ENCODE data around the gene IL17C. TPM values are rescaled to one million over a fixed set of nuclear protein-coding genes. Genes with fewer than 3 reads are reported as not detected.

The IL17C gene
- total and polyA plus RNA-seq, 9 of the 15 experiments (the other 6 are each of a cell fraction or from before 2014, with no cell fraction given) = not detected

DNA sequence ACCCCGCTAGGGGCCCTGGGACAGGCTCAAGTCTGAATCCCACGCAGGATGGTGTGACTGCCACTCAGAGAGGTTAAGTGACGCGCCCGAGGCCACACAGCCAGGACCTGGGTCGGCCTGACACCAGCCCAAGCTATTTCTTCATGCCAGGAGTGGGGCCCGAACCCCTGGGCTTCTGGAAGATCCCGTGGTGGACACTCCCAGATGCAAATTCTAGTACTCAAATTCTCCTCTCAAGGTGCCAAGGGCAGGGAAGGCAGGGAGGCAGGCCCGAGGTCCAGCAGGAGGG, 5.2 kb downstream of the IL17C start:
- in situ Hi-C loops (cut with MboI) = no loop called here
- intact Hi-C loops (cut with micrococcal nuclease) = no loop called here
- Histone ChIP-seq H3K9ac (ENCODE audit: insufficient read depth in 1 of 2, low read depth in 2 of 2, low read length in 2 of 2) (0 out of 4 replicates have a peak overlapping the region, but pooled peaks of 1 of the 2 experiments have one; percentile 3), H3K9me1 (ENCODE audit: control insufficient read depth, insufficient read depth, low read length) (no peaks in the 10 kb centered on the region), H3K27ac (ENCODE audit: extremely low read depth, low read depth, low read length) (no peak overlapping the region), H2AFZ (ENCODE audit: low read depth, low read length) (no peak overlapping the region), H3K36me3 (ENCODE audit: control insufficient read depth, insufficient read depth, low read length) (peaks cover 29% of the 10 kb centered on the region; the same call in 1 of the 3 replicates), H3K4me3 (no peak overlapping the region), H3K4me2 (ENCODE audit: insufficient read depth, low read length) (no peak overlapping the region), H4K20me1 (replicated peaks; ENCODE audit: control insufficient read depth, insufficient read depth, low read length) (peaks cover 5% of the 10 kb centered on the region; the same call in 1 of the 2 replicates), H3K79me2 (ENCODE audit: control insufficient read depth, insufficient read depth, low read length) (peaks cover 5% of the 10 kb centered on the region; the same call in 1 of the 3 replicates), H3K27me3 (ENCODE audit: control insufficient read depth in 2 of 2, insufficient read depth in 2 of 2, low read length in 2 of 2) (peaks cover 13 to 15% of the 10 kb centered on the region in 2 experiments; a peak in 3 of 5 replicates), H3K4me1 (replicated peaks in 1 of 2; ENCODE audit: control insufficient read depth in 2 of 2, insufficient read depth in 2 of 2, low read length in 2 of 2) (peaks cover 0 to 83% of the 10 kb centered on the region in 2 experiments; a peak in 3 of 5 replicates), H3K9me3 (replicated peaks; ENCODE audit: control insufficient read depth, insufficient read depth, low read depth, low read length) (no peaks in the 10 kb centered on the region)
- no peak for DNase-seq (ENCODE audit: extremely low read depth in 1 of 4, low spot score in 3 of 4)
- CTCF ChIA-PET (ENCODE audit: low intra/inter-chr PET ratio) = no interaction called here
- POLR2A ChIA-PET = no interaction called here
- ATAC-seq = no peak
- no TSS peak for BruUV-seq (replicated peaks)
- FAIRE-seq = no peak
- 89% methylated on average over 8 of the region's 9 CpGs for WGBS (ENCODE audit: insufficient coverage, low coverage, missing lambda C conversion rate)
- TF ChIP-seq NBN (IDR thresholded peaks at IDR 0.05; ENCODE audit: low read depth) (no peak), ZFP36 (IDR thresholded peaks at IDR 0.05; ENCODE audit: low read depth, low read length, partially characterized antibody) (peak; percentile 38), ZNF764 (CRISPR knock-in tag; IDR thresholded peaks at IDR 0.05; ENCODE audit: low read depth) (no peak), ZBTB7A (IDR thresholded peaks at IDR 0.05; ENCODE audit: borderline replicate concordance, control insufficient read depth, low read depth, low read length) (0 out of 2 replicates have a peak, but pooled peaks have one; percentile 3)

DNA sequence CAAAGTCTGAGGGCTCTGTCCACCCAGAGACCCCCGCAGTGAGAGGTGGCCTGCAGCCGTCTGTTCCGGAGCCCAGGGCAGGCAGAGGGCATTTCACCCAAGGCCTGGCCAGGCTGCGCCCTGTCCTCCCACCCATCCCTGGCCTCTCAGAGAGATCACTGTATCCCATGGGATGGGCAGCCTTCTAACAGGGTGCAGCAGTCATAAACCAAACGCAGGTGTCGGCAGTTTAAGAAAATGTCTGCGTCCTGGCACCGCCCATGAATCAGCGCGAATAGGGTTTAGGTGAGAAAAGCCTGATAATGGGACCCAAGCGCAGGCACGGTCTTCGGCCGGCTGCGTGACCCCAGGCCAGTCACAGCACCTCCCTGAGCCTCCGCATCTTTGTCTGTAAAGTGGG, 7.1 kb downstream of the IL17C start:
- FAIRE-seq (no peak), DNase-seq (ENCODE audit: extremely low read depth in 1 of 4, low spot score in 3 of 4) (no peak), ATAC-seq (no peak)
- Histone ChIP-seq H3K4me1 (replicated peaks in 1 of 2; ENCODE audit: control insufficient read depth in 2 of 2, insufficient read depth in 2 of 2, low read length in 2 of 2) (peaks cover 0 to 80% of the 10 kb centered on the region in 2 experiments; a peak in 3 of 5 replicates), H3K79me2 (ENCODE audit: control insufficient read depth, insufficient read depth, low read length) (peaks cover 20% of the 10 kb centered on the region), H4K20me1 (replicated peaks; ENCODE audit: control insufficient read depth, insufficient read depth, low read length) (peaks cover 5% of the 10 kb centered on the region; the same call in 1 of the 2 replicates), H3K27me3 (ENCODE audit: control insufficient read depth in 2 of 2, insufficient read depth in 2 of 2, low read length in 2 of 2) (peaks cover 0 to under 1% of the 10 kb centered on the region in 2 experiments; a peak in 2 of 5 replicates), H3K9me3 (replicated peaks; ENCODE audit: control insufficient read depth, insufficient read depth, low read depth, low read length) (no peaks in the 10 kb centered on the region), H3K4me2 (ENCODE audit: insufficient read depth, low read length) (no peak overlapping the region), H3K9me1 (ENCODE audit: control insufficient read depth, insufficient read depth, low read length) (no peaks in the 10 kb centered on the region), H3K27ac (ENCODE audit: extremely low read depth, low read depth, low read length) (no peak overlapping the region), H2AFZ (ENCODE audit: low read depth, low read length) (no peak overlapping the region), H3K4me3 (no peak overlapping the region), H3K36me3 (ENCODE audit: control insufficient read depth, insufficient read depth, low read length) (peaks cover 38% of the 10 kb centered on the region; the same call in 2 of the 3 replicates), H3K9ac (ENCODE audit: insufficient read depth in 1 of 2, low read depth in 2 of 2, low read length in 2 of 2) (no peak overlapping the region)
- CTCF ChIA-PET (ENCODE audit: low intra/inter-chr PET ratio) = no interaction called here
- intact Hi-C loops (cut with micrococcal nuclease) (no loop called here), in situ Hi-C loops (cut with MboI) (no loop called here)
- no peak for TF ChIP-seq ZFPM2 (CRISPR knock-in tag; IDR thresholded peaks at IDR 0.05)
- TF ChIP-seq, protein P1, sequence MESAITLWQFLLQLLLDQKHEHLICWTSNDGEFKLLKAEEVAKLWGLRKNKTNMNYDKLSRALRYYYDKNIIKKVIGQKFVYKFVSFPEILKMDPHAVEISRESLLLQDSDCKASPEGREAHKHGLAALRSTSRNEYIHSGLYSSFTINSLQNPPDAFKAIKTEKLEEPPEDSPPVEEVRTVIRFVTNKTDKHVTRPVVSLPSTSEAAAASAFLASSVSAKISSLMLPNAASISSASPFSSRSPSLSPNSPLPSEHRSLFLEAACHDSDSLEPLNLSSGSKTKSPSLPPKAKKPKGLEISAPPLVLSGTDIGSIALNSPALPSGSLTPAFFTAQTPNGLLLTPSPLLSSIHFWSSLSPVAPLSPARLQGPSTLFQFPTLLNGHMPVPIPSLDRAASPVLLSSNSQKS (CRISPR knock-in tag; IDR thresholded peaks at IDR 0.05) = no peak
- no peak for TF ChIP-seq YY1 (IDR thresholded peaks at IDR 0.05; ENCODE audit: borderline replicate concordance in 1 of 3, control insufficient read depth in 1 of 3, extremely low read depth in 1 of 3, insufficient read depth in 3 of 3, insufficient read length in 1 of 3, insufficient replicate concordance in 2 of 3, low read depth in 1 of 3, low read length in 2 of 3)
- WGBS (ENCODE audit: insufficient coverage, low coverage, missing lambda C conversion rate) = 83% methylated on average over 16 of the region's 16 CpGs
- POLR2A ChIA-PET = no interaction called here
- no TSS peak for BruUV-seq (replicated peaks)

All from K562 (cell line).